Hepatic stellate cell (primary cell): ENCODE data around the gene ZNF362.
A peak's percentile ranks its signal among the peaks of the same experiment; 100 is the strongest.
"Not testable (repeated sequence)": the region's sequence is repeated elsewhere in the genome, so short reads cannot be mapped to it uniquely, and the experiment has no call there.

ENCODE experiments used
- DNase-seq: peaks from one replicate; pipeline ENCODE4 v3.0.0; 2011; ENCODE audit warnings: low spot score

Gene ZNF362

GRCh38 chr1:33287317-33287716, 31.0 kb downstream of the ZNF362 start:
- DNase-seq: no peak

GRCh38 chr1:33288976-33289857, 32.9 kb downstream of the ZNF362 start:
- DNase-seq: no peak

GRCh38 chr1:33289858-33290154, 33.5 kb downstream of the ZNF362 start:
- no peak for DNase-seq

- DNase-seq: not testable (repeated sequence)
Observed at GRCh38 chr1:33290615-33291014, 34.3 kb downstream of the ZNF362 start.

- no peak for DNase-seq
Observed at GRCh38 chr1:33292726-33293340, 36.5 kb downstream of the ZNF362 start.

- no peak for DNase-seq
Observed at GRCh38 chr1:33294071-33295010, 38.0 kb downstream of the ZNF362 start.

GRCh38 chr1:33295023-33295422, 38.7 kb downstream of the ZNF362 start:
- no peak for DNase-seq

- DNase-seq: peak; percentile 91
Observed at GRCh38 chr1:33295450-33296081, 39.3 kb downstream of the ZNF362 start.

- no peak for DNase-seq
Observed at GRCh38 chr1:33296082-33296458, 39.8 kb downstream of the ZNF362 start.

- no peak for DNase-seq
Observed at GRCh38 chr1:33296824-33297223, 40.5 kb downstream of the ZNF362 start.

- no peak for DNase-seq
Observed at GRCh38 chr1:33297911-33298622, 41.8 kb downstream of the ZNF362 start.

- peak; percentile 89 for DNase-seq
Observed at GRCh38 chr1:33298623-33299277, 42.5 kb downstream of the ZNF362 start.

- DNase-seq: no peak
Observed at GRCh38 chr1:33299461-33300155, 43.3 kb downstream of the ZNF362 start.

- DNase-seq: no peak
Observed at GRCh38 chr1:33300673-33301072, 44.4 kb downstream of the ZNF362 start.

- DNase-seq: no peak
Observed at GRCh38 chr1:33301273-33301984, 45.1 kb downstream of the ZNF362 start.

- no peak for DNase-seq
Observed at GRCh38 chr1:33302325-33302724, 46.0 kb downstream of the ZNF362 start.

GRCh38 chr1:33305016-33305415, 48.7 kb downstream of the ZNF362 start:
- DNase-seq: no peak

GRCh38 chr1:33305816-33306652, 49.7 kb downstream of the ZNF362 start:
- no peak for DNase-seq
